PC-3 (cell line): ENCODE results near the gene RTKN2.

Source experiments
- CTCF ChIP-seq: fragments of 300-600 bp; sonication (generic); conservative IDR thresholded peaks from 2 replicates; pipeline ENCODE4 v1.5.1; 2017; ENCODE audit warnings: antibody characterized with exemption, low read depth, mild to moderate bottlenecking, low read length
- EZH2 ChIP-seq: fragments of 300-600 bp; sonication (generic); IDR thresholded peaks from one replicate; pipeline ENCODE4 v1.6.1; 2017; ENCODE audit warnings: antibody characterized with exemption, mild to moderate bottlenecking, low read length; ENCODE audit not compliant: unreplicated experiment
- EZH2phosphoT487 ChIP-seq: fragments of 300-600 bp; sonication (generic); IDR thresholded peaks from 2 replicates; pipeline ENCODE4 v1.6.1; 2018; ENCODE audit warnings: mild to moderate bottlenecking, antibody characterized with exemption, low read length, borderline replicate concordance

GRCh38 chr10:62224606-62225005 lies 44.0 kb downstream of the RTKN2 start:
- TF ChIP-seq CTCF (no peak), EZH2 (no peak), EZH2phosphoT487 (no peak)
